GM21390 (cell line): ENCODE measurements around the gene ZMIZ2.
A peak's percentile ranks its signal among the peaks of the same experiment; 100 is the strongest.
"Not testable (repeated sequence)": the region's sequence is repeated elsewhere in the genome, so short reads cannot be mapped to it uniquely, and the experiment has no call there.

ENCODE experiments used
- ATAC-seq: cut with Tn5 transposase; IDR thresholded peaks from one replicate; pipeline ENCODE4 v1.9.1; 2021; ENCODE audit not compliant: unreplicated experiment

The ZMIZ2 gene

DNA sequence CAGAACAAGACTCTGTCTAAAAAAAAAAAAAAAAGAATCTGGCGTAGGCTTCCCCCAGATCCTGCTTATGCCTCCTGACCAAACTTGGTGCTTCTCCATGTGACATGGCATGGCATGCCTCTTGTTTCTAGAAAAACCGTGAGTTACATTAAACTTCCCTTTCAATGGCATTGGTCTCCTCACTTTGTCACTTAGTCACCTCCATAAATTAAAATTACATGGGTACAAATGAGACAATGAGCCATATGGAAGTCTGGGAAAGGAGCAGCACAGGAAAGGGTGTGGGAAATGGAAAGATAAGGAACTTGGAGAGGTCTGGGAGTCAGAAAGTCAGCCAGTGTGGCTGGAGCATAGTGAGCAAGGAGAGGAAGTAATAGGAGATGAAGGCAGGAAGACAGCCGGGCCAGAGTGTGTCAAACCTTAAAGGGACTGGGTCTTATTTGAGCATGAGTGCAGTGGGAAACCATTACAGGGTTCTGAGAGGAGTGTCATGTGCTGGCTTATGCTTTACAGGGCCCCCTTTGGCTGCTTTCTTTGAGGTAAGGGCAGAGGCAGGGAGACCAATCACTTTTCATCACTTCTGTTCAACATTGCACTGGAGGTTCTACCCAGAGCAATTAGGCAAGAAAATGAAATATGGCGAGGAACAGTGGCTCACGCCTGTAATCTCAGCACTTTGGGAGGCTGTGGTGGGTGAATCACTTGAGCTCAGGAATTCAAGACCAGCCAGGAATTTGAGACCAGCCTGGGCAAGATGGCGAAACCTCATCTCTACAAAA is 21.3 kb upstream of the ZMIZ2 start:
- no peak for ATAC-seq

DNA sequence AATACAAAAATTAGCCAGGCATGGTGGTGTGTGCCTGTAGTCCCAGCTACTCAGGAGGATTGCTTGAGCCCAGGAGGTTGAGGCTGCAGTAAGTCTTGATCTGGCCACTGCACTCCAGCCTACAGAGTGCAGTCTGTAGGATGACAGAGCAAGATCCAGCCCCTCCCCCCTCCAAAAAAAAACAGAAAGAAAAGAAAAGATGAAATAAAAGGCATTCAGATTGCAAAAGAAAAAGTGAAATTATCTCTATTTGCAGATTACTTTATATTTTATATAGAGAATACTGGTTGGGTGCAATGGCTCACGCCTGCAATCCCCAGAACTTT is 20.7 kb upstream of the ZMIZ2 start:
- no peak for ATAC-seq

DNA sequence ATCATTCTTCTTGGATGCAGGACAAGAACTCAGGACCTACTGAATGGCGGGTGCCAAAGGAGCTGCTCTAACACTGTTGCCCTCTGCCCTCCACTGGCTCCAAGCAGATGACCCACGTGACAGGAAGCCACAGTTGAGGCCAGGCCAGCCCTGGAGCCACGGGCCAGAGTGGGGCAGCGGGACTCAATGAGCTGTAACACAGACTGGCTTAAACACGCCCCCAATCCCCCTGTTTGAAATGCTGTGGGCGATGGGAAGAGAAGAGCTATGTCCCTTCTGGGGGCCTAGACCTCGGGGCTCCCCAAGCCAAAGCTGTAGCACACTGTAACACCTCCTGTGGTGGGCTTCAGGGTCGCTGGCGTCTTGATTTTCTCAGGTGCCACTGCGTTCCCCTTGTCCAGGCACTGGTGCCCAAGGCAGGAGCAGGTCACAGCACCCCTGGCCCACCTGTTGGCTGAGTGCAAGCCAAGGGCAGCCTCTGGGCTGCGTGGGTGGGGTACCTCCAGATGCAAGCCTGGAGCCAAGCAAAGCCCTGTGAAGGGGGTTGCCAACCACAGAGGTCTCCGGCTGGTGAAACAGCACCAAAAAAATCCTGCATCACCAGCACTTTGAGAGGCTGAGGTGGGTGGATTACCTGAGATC is 18.6 kb upstream of the ZMIZ2 start:
- no peak for ATAC-seq

DNA sequence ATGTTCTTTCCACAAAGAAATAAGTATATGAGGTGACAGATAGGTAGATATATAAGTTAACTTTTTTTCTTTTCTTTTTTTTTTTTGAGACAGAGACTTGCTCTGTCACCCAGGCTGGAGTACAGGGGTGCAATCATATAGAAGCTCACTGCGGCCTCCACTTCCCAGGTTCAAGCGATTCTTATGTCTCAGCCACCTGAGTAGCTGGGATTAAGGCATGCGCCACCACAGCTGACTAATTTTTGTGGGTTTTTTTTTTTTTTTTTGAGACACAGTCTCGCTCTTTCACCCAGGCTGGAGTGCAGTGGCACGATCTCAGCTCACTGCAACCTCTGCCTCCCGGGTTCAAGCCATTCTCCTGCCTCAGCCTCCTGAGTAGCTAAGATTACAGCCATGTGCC is 15.7 kb upstream of the ZMIZ2 start:
- ATAC-seq, result not testable (repeated sequence)

DNA sequence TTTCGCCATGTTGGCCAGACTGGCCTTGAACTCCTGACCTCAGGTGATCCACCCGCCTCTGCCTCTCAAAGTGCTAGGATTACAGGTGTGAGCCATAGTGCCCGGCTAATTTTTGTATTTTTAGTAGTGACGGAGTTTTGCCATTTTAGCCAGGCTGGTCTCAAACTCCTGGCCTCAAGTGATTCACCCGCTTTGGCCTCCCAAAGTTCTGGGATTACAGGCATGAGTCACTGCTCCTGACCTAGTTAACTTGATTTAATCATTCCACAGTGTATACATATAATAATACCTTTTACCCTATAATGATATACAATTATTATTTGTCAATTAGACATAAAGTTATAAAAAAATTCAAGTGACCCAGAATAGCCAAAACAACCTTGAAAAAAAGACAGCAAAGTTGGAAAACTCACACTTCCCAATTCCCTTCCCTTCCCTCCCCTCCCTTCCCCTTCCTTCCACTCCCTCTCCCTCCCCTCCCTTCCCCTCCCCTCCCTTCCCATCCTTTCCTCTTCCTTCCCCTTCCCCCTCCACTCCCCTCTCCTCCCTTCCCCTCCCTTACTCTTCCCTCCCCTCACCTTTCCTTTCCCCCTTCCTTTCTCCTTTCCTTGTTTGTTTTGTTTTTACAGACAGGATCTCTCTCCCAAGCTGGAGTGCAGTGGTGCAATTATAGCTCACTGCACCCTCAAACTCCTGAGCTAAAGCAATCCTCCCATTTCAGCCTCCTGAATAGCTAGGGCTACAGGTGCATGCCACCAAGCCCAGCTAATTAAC is 14.8 kb upstream of the ZMIZ2 start:
- ATAC-seq, result no peak

DNA sequence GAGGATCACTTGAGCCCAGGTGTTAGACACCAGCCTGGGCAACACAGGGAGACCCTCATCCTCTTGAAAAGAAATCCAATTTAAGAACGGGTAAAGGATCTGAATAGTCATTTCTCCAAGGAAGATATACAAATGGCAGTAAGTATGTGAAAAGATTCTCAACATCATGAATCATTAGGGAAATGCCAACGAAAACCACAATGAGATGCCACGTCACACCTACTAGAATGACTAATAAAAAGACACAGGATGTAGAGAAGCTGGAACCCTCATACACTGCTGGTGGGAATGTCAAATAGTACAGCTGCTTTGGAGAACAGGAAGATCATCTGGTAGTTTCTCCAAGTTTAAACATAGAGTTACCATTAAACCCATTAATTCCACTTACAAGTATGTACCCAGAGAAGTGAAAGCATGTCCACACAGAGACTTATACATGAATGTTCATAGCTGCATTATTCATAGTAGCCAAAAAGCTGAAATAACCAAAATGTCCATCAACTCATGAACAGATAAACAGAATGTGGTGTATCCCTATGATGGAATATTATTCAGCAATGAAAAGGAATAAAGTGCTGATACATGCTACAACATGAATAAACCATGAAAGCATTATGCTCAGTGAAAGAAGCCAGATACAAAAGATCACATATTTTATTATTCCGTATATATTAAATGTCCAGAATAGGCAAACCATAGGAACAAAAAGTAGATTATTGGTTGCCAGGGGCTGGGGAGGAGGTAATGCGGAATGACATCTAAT is 13.1 kb upstream of the ZMIZ2 start:
- ATAC-seq, result peak; percentile 67

DNA sequence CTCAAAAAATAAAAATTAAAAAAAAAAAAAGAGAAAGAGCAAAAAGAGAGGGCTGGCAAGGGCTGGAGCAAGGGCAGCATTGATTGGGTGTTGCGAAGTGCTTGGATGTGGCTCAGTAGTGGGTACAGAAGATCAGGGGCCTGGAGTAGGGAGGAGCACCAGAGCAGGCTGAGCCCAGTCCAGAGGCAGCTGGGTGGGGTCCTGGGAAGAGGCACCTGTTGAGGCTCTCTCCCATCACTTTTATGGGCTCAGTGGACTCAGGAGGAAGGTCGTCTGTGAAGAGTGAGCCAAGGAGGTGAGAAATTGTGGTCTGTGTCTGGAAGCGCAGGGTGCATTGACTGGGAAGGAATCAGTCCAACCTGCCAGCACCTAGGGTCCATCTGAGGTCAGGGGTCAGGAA is 11.8 kb upstream of the ZMIZ2 start:
- no peak for ATAC-seq

DNA sequence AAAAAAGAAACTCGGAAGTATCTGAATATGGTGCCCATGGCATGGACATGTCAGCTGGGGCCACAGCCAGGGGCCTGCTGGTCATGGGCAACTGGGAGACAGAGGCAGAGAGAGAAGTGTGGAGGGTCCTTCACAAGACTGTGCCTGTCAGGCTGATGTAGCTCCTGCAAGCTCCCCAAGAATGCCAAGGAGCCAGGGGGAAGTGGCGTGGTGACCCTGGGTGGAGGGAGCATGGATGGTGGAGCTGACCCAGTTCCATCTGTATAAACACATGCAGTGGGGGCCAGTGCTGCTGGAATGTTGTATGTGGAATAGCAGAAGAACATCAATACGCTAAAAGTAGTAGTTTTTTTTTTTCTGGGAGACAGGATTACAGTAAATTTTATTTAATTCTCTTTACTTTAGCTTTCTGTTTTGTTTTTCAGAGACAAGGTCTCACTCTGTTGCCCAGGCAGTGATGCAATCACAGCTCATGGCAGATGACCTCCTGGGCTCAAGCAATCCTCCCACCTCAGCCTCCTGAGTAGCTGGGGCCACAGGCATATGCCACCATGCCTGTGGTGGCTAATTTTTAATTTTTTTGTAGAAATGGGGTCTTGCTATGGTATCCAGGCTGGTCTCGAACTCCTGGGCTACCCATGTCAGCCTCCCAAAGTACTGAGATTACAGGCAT is 10.5 kb upstream of the ZMIZ2 start:
- no peak for ATAC-seq

DNA sequence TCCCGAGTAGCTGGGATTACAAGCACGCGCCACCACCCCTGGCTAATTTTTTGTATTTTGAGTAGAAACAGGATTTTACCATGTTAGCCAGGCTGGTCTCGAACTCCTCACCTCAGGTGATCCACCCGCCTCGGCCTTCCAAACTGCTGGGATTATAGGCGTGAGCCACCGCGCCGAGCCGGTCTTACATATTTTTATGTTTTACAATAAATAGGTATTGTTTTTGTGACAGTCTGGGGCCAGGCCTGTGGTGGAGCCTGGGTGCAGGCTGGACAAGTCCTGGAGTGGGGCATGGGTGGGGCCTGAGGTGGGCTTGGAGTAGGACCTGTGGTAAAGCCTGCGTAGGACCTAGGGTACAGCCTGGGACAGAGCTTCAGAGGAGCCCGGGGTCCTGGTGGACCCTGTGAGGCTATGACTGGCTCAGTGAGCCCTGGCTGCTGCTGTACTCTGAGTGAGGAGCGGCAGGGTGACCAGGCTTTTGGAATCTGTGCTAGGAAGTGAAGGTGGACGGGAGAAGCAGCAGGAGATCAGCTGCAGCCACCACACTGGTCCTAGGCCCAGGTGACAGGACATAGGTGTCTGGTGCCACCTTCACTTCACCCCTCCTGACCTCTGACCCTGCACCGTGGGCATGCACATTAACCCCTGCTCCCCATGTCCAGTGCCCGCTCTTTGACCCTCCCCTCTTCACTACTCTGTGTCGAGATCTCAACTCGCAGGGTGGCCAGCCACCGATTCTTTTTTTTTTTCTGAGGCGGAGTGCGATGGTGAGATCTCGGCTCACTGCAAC is 9.6 kb upstream of the ZMIZ2 start:
- no peak for ATAC-seq

DNA sequence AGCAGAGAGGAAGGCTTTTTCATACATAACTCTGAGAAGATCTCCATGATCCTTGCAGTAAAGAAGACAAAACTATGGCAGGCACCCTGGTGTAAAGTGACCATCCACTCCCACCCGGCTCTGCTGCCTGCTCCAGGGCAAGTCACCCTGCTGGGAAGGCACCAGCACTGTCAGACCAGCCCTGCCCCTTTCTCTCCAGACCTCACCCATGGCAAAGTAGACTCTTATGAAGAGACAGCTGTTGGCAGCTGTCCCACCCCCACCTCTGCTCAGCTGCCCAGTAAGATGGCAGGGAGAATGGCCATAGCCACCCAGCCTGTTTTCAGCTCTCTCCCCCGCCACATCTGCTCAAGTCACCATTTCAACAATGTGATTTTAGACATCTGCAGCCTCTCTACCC is 8.6 kb upstream of the ZMIZ2 start:
- ATAC-seq, result no peak

DNA sequence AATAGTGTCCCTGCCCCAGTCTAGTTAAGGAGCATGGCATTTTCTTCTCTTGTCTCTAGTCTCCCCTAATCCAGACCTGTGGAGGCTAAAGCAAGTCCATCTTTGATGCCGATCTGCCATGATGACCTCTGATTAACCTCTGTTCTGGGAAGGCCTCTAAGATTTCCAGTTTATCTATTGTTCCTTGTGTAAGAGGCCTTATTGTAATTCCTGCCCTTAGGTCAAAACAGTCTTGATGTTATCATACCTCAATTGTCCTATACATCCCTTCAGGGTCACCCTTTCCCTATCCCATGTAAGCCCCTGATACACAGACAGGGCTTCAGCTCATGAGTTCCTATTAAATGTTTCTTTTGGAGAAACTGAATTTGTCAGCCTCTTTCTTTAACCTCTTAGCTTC is 4.9 kb upstream of the ZMIZ2 start:
- ATAC-seq, result no peak

DNA sequence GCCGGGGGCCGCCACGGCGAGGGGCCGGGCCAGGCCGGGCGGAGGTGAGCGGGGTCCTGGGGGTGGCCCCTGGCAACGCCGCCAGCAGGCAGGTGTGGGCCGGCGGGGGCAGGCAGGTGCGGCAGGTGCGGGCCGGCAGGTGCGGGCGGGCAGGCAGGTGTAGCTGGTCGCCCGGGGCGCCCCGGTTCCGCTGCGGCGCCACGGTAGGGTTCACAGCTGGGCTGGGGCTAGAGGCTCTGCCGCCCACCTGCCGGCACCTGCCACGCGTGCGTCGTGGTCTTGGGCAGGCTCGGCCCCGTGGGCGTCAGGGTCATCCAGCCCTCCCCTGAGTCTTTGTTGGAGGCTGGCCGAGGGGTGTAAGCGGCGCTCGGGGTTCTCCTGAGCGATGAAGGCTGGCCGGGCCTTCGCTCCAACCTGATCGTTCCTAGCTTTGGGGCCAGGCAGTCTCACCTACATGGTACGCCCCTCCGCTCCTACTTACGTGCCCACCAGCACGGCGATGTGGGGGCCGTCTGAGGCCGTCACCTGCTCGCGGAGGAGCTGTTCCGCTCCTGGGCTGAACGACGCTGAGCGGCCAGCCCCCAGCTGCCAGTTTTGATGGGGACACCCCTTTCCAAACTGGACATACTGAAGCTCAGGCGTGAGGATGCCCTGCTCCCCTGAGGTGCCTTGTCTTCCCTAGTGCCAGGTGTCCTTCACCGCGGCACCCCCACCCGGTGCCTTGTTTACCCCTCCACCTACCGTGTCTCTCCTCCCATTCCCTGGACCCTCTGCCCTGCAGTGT is 493 bp downstream of the ZMIZ2 start:
- peak; percentile 8 for ATAC-seq

DNA sequence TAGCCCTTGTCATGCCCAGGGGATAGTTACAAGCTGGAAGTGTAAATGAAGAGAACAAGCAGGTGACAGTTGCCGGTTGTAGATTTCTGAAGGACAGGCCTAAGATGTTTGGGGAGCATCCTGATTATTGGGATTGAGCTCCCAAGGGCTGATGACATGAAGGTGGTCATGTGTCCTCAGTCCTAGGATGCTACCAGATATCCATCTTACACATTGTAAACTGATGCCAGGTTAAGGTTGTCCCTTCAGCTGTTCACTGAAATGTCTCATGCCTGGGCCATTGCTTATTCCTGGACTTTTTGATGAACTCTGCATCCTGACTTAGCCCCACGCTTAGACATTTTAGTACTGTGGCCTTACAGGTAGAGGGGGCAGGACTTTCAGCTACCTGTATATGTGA is 1.3 kb downstream of the ZMIZ2 start:
- no peak for ATAC-seq

DNA sequence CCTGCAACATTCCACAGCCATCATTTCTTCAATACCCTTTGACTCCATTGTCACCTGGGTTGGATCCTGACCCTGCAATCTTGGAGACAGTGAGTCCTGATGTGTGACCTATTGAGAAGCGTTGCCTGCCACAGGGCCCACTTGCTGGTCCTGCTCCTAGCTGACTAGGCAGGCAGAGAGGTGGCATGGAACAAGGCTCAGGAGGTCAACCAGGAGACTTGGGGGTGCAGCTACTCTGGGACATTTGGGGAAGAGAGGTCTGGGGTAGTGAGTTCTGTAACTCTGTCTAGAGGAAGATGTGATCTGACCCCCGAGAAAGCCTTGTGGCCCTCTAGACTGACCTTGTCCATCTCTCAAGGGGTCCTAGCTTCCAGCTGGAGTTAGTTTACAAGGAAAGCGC is 1.8 kb downstream of the ZMIZ2 start:
- ATAC-seq, result no peak

DNA sequence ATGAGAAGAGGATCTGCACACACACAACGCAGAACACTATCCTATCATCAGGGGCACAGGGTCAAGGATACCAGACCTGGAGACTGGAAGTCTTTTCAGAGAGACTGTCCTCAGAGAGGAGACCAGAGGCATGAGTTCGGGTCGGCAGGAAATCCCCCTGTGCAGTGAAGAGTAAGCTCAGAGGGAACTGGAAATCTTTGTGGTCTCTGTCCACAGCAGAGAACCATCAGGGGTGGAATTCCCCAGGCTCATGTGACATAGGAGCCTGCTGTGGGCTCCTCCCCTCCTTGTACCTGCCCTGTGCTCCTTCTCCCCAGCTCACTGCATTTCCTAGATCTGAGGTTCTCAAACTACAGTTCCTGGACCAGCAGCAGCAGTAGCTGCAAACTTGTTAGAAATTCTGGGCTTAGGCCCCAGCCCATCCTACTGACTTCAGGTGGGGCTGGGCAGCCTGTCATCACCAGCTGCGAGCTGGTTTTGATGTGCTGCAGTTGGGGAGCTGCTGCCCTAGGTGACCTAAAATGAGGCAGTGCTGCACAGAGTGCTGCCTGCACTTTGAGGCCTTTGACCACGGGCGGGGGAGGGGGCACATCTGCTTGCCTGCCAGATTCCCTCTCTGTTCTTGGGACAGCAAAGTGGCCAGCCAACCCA is 2.4 kb downstream of the ZMIZ2 start:
- ATAC-seq, result peak; percentile 51

DNA sequence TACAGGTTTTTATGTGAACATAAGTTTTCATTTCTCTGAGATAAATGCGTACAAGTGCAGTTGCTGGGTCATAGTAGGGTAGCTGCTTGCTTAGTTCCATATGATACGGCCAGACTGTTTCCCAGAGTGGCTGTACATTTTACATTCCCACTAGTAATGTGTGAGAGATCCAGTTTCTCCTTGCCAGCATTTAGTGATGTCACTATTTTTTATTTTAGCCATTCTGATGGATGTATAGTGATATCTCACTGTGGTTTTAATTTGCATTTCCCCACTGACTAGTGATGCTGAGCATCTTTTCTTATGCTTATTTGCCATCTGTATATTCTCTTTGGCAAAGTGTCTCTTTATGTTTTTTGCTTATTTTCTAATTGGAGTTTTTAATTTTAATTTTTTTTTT is 4.2 kb downstream of the ZMIZ2 start:
- ATAC-seq, result no peak

DNA sequence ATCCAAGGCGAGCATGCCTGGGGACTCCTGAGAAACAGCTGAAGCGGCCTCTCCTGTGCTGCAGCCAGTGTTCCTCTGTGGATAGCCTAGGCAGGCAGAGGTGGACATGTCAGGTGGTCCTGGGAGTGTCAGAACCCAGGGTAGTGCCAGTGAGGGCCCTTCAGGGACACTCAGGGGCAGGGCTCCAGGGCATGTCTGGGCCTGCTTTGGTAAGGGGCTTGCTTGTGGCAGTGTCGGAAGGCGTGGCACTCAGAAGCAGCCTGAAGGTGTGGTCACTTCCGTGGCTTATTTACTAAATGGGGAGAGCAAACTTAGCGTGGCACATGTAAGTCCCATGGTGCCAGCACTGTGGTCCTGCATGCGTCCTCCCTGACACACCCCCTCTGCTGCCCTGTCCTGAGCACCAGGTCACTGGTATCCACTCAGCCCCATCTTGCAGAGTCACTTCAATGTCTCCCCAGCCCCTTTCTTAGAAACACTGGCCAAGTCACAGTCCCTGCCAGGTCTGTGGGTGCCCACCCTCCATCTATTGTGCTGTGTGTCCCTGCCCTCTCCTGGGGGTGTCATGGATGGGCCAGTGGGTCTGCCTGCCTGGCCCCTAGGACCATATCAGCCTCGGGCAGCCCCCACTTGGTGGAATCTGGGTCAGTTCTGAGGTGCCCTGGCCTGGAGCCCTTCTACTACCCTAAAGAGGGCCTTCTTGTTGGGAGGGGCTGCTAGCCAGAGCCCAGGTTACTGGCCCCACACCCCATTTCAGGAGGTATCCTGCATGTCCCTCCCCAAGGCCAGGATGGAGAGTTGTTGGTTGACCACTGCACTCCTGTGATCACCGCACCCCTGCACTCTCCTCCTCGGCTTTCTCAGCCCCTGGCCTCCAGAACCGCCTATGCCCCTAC is 6.4 kb downstream of the ZMIZ2 start:
- ATAC-seq, result no peak
